Panc1 (cell line): ENCODE data around the gene S100A1. TPM values are rescaled to one million over a fixed set of nuclear protein-coding genes. Genes with fewer than 3 reads are reported as not detected.

Experiments
- ATAC-seq: fragments of 200-7000 bp; cut with Tn5 transposase; 2 replicates; pipeline ENCODE4 v1.9.1; 2020; ENCODE audit warnings: mild to moderate bottlenecking, moderate library complexity
- BruUV-seq: library from RNA; stranded (reverse); fragments of 400-500 nt; replicated peaks from 2 replicates; lab custom pipeline; 2021; lab: Mats Ljungman, UMichigan
- CTCF ChIA-PET: fragments of 300-600 bp; sonication (Branson Sonifier 250); formaldehyde crosslinking; loops from one replicate; lab custom pipeline; 2022; ENCODE audit warnings: antibody characterized with exemption; lab: Charles Lee
- POLR2A ChIA-PET: fragments of 300-600 bp; sonication (Branson Sonifier 250); formaldehyde crosslinking; loops from one replicate; lab custom pipeline; 2022; ENCODE audit warnings: antibody characterized with exemption; lab: Charles Lee
- DNase-seq: peaks from one replicate; pipeline ENCODE4 v3.0.0-alpha.2; 2010; ENCODE audit warnings: low read depth, low spot score
- H3K27ac ChIP-seq: 2 replicates; pipeline ENCODE4 v1.5.1; 2011; ENCODE audit warnings: mild to moderate bottlenecking, low read length, inconsistent platforms
- H3K27me3 ChIP-seq: fragments of 200-500 bp; sonication (Bioruptor generic); 2 replicates; pipeline ENCODE4 v1.6.0; 2014; ENCODE audit warnings: low read length, inconsistent platforms; ENCODE audit not compliant: control insufficient read depth, insufficient read depth
- H3K36me3 ChIP-seq: fragments of 200-500 bp; sonication (Bioruptor generic); 2 replicates; pipeline ENCODE4 v1.5.1; 2014; ENCODE audit warnings: inconsistent platforms, mild to moderate bottlenecking, low read length, moderate library complexity; ENCODE audit not compliant: control insufficient read depth, insufficient read depth
- H3K4me1 ChIP-seq: 2 replicates; pipeline ENCODE4 v1.5.1; 2011; ENCODE audit warnings: inconsistent platforms, mild to moderate bottlenecking, low read length, moderate library complexity; ENCODE audit not compliant: control insufficient read depth, insufficient read depth
- H3K4me3 ChIP-seq, 2 experiments: 2 replicates each; pipeline ENCODE4 v1.5.1; 2011 to 2012; ENCODE audit warnings: low read depth in 2 of 2, low read length in 2 of 2, mild to moderate bottlenecking in 2 of 2, inconsistent platforms in 1 of 2, moderate library complexity in 1 of 2
- H3K9me3 ChIP-seq: fragments of 200-500 bp; sonication (Bioruptor generic); 2 replicates; pipeline ENCODE4 v1.5.1; 2014; ENCODE audit warnings: low read depth, mild to moderate bottlenecking, inconsistent platforms, low read length, moderate library complexity; ENCODE audit not compliant: control insufficient read depth, insufficient read depth
- POLR2AphosphoS5 ChIP-seq: IDR thresholded peaks from 2 replicates; pipeline ENCODE4 v1.6.1; 2012; ENCODE audit warnings: mild to moderate bottlenecking, low read depth, low read length, moderate library complexity
- REST ChIP-seq, 2 experiments: IDR thresholded peaks; 2 replicates each; pipeline ENCODE4 v1.6.1; 2011 to 2012; ENCODE audit warnings: low read depth in 2 of 2, control low read depth in 1 of 2, low read length in 1 of 2, mild to moderate bottlenecking in 1 of 2, moderate library complexity in 1 of 2; ENCODE audit not compliant: insufficient read depth in 1 of 2
- SIN3A ChIP-seq: IDR thresholded peaks from 2 replicates; pipeline ENCODE4 v1.6.1; 2012; ENCODE audit warnings: low read depth, mild to moderate bottlenecking, low read length, moderate library complexity, borderline replicate concordance; ENCODE audit not compliant: insufficient read depth
- TCF7L2 ChIP-seq: IDR thresholded peaks from 2 replicates; pipeline ENCODE4 v1.6.1; 2011; ENCODE audit warnings: mild to moderate bottlenecking, low read depth, low read length, inconsistent platforms
- in situ Hi-C: cut with HindIII; loops from 2 replicates; pipeline ENCODE4 v1.10.0; 2016; ENCODE audit warnings: low sequenced_read_pairs, low pct_unique_long_range_greater_than_20kb
- intact Hi-C: fragments of 100-400 bp; cut with micrococcal nuclease; formaldehyde crosslinking; loops from one replicate; pipeline ENCODE4 v1.10.0; 2022; ENCODE audit not compliant: unreplicated experiment
- total RNA-seq: library from RNA; stranded (reverse); gene quantifications from one replicate; pipeline ENCODE4 v1.2.1, GENCODE V29; 2021; ENCODE audit not compliant: unreplicated experiment
- TF ChIP-seq, protein P1 (sequence below): fragments of 450-650 bp; IDR thresholded peaks from 2 replicates; pipeline ENCODE4 v1.5.1; 2017; ENCODE audit warnings: mild to moderate bottlenecking

S100A1 gene
- total RNA-seq, 1 experiment from 2014 or later = 2.9 TPM

GRCh38 chr1:153626904-153627714 is 1.1 kb upstream of the S100A1 start, which contains the start of gene S100A13:
Gene S100A13, minus strand, starts transcription at chr1:153627505. Its CDS starts 1,033 bp downstream, at chr1:153626472.
- no TSS peak for BruUV-seq
- no peaks in the 10 kb centered on the region for H3K9me3 ChIP-seq
- TF ChIP-seq, protein P1, sequence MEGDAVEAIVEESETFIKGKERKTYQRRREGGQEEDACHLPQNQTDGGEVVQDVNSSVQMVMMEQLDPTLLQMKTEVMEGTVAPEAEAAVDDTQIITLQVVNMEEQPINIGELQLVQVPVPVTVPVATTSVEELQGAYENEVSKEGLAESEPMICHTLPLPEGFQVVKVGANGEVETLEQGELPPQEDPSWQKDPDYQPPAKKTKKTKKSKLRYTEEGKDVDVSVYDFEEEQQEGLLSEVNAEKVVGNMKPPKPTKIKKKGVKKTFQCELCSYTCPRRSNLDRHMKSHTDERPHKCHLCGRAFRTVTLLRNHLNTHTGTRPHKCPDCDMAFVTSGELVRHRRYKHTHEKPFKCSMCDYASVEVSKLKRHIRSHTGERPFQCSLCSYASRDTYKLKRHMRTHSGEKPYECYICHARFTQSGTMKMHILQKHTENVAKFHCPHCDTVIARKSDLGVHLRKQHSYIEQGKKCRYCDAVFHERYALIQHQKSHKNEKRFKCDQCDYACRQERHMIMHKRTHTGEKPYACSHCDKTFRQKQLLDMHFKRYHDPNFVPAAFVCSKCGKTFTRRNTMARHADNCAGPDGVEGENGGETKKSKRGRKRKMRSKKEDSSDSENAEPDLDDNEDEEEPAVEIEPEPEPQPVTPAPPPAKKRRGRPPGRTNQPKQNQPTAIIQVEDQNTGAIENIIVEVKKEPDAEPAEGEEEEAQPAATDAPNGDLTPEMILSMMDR = peak; percentile 84; the same call in 1 of the 2 replicates
- TF ChIP-seq TCF7L2 (no peak), POLR2AphosphoS5 (peak; percentile 66), REST (IDR thresholded peaks at IDR 0.05; ENCODE audit: insufficient read depth in 1 of 2, low read depth in 2 of 2, low read length in 1 of 2) (no peak), SIN3A (no peak)
- no peaks in the 10 kb centered on the region for H3K36me3 ChIP-seq
- peaks cover 34% of the 10 kb centered on the region for H3K4me1 ChIP-seq
- intact Hi-C loops = no loop called here
- H3K27me3 ChIP-seq = no peaks in the 10 kb centered on the region
- CTCF ChIA-PET = interaction anchor here (0.5 to 1.5 kb wide), 7 partner anchors 9 to 149 kb away, joined by 3 to 12 read pairs (median 4); no protein-coding TSS in a partner anchor
- no peak for DNase-seq
- peak within 1 kb of the TSS; percentile 92 for H3K27ac ChIP-seq
- POLR2A ChIA-PET = interaction anchor here (0.6 to 1.3 kb wide), 8 partner anchors 8 to 632 kb away, joined by 3 to 8 read pairs (median 3); partner anchors contain the start of gene S100A16
- in situ Hi-C loops = no loop called here
- peak within 1 kb of the TSS; percentile 53 to 79 for H3K4me3 ChIP-seq
- ATAC-seq = peak; percentile 84

DNA sequence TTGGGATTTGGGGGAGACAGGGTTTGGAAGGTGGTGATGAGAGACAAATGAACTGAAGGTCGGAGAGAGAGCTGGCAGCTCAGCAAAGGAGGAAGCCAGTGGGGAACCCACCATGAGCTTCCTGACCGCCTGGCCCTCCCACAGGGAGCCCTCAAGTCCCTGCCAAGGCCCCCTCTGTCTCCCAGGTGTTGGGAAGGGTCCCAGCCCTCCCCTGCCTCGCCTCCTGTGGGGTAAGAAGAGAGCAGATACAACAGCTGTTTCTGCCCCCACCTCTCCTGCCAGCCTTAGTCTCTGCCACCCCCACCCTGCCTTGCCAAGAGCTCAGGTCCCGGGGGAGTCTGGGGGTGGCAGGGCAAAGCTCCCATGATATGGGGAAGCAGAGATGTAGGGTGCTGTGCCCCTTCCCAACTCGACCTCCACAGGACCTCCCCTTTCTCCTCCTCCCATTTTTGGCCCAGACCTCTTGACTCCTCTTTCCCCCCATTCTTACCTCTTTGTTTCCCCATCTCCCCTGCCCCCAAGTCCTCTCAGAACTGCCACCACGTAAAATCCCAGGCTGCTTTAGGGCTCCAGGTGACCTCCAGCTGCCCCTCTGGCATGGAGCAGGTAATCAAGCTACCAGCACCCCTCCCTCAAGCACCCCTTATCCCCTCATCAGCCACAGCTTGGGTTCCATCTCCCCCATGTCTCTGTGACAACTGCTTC is 556 bp downstream of the S100A1 start:
- CTCF ChIA-PET = no interaction called here

More for the DNA sequence above, 556 bp downstream of the S100A1 start:
- TF ChIP-seq, protein P1 = no peak
- TF ChIP-seq TCF7L2 (no peak), POLR2AphosphoS5 (no peak), REST (IDR thresholded peaks at IDR 0.05; ENCODE audit: insufficient read depth in 1 of 2, low read depth in 2 of 2, low read length in 1 of 2) (no peak), SIN3A (no peak)
- Histone ChIP-seq H3K4me3 (no peak overlapping the region), H3K4me1 (peaks cover 40% of the 10 kb centered on the region), H3K9me3 (no peaks in the 10 kb centered on the region), H3K27me3 (no peaks in the 10 kb centered on the region), H3K36me3 (no peaks in the 10 kb centered on the region), H3K27ac (peak overlapping the region; percentile 66)
- POLR2A ChIA-PET = interaction anchor here (0.6 to 0.7 kb wide), 2 partner anchors 66 to 107 kb away, joined by 3 to 5 read pairs; no protein-coding TSS in a partner anchor
- DNase-seq (no peak), ATAC-seq (no peak)
- in situ Hi-C loops = no loop called here
- BruUV-seq = no TSS peak
- intact Hi-C loops = no loop called here
